Measurements from ENCODE around the gene PTPRD.

The PTPRD gene

GRCh38 chr9:8287970-8288369 lies 2324.8 kb downstream of the PTPRD start:
- Histone ChIP-seq H3K79me2 (ENCODE audit: insufficient read depth, low read depth) (no peaks in the 10 kb centered on the region), H3K4me1 (ENCODE audit: low read depth, poor library complexity, severe bottlenecking) (no peaks in the 10 kb centered on the region), H3K27ac (no peak overlapping the region), H2AFZ (ENCODE audit: low read depth) (no peak overlapping the region), H4K20me1 (ENCODE audit: insufficient read depth) (no peaks in the 10 kb centered on the region), H3K36me3 (ENCODE audit: insufficient read depth) (no peaks in the 10 kb centered on the region), H3K27me3 (ENCODE audit: insufficient read depth, low read depth) (no peaks in the 10 kb centered on the region), H3K4me3 (IDR thresholded peaks at IDR 0.05; ENCODE audit: insufficient read depth, low read depth, low read length) (no peak overlapping the region), H3K9ac (no peak overlapping the region), H3K4me2 (no peak overlapping the region)
- no peak for TF ChIP-seq CTCF (conservative IDR thresholded peaks at IDR 0.05; ENCODE audit: low read depth, low read length)

DNA sequence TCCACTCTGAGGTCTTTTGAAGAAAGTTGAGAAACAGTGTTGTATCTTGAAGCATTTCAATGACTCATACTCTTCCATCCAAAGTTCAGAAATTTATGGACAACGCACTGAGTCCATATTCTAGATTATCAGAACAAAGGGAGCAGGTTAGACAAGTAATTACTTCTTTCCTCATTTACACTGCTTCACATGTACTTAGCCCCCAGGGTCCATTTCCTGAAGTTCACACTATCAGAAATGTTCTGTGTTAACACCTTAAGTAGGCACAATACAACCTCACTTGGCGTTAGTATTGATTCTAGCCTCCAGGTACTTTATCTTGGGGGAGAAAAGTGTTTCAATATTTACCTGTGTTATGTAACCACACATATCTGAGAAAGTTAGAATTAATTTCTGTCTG lies 2325.3 kb downstream of the PTPRD start:
- H3K27me3 ChIP-seq (ENCODE audit: insufficient read depth, low read depth) = no peaks in the 10 kb centered on the region
- H3K9ac ChIP-seq = no peak overlapping the region
- H2AFZ ChIP-seq (ENCODE audit: low read depth) = no peak overlapping the region
- no peaks in the 10 kb centered on the region for H4K20me1 ChIP-seq (ENCODE audit: insufficient read depth)
- no peaks in the 10 kb centered on the region for H3K79me2 ChIP-seq (ENCODE audit: insufficient read depth, low read depth)
- no peak overlapping the region for H3K27ac ChIP-seq
- no peak for TF ChIP-seq CTCF (conservative IDR thresholded peaks at IDR 0.05; ENCODE audit: low read depth, low read length)
- no peak overlapping the region for H3K4me3 ChIP-seq (IDR thresholded peaks at IDR 0.05; ENCODE audit: insufficient read depth, low read depth, low read length)
- no peaks in the 10 kb centered on the region for H3K36me3 ChIP-seq (ENCODE audit: insufficient read depth)
- no peak overlapping the region for H3K4me2 ChIP-seq
- H3K4me1 ChIP-seq (ENCODE audit: low read depth, poor library complexity, severe bottlenecking) = no peaks in the 10 kb centered on the region

DNA sequence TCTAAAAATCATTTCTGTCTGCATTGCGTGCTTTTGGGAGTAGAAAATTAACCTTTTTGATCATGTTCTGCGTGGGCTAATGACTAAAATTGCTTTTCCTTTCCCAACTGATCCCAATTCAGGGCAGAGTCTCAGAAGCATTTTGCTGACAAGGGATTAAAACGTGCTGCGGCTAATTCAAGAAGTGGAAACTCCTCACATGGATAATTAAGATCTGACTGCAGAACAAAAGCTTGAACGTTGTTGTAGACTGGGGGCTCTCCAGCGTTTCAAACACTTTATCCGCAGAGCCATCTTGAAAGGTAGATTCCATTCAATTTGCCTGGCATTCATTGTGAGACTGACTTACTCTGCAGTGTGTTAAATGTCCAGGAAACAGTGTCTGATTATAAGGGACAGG lies 2327.9 kb downstream of the PTPRD start:
- Histone ChIP-seq H3K27ac (no peak overlapping the region), H4K20me1 (ENCODE audit: insufficient read depth) (no peaks in the 10 kb centered on the region), H3K27me3 (ENCODE audit: insufficient read depth, low read depth) (no peaks in the 10 kb centered on the region), H3K79me2 (ENCODE audit: insufficient read depth, low read depth) (no peaks in the 10 kb centered on the region), H2AFZ (ENCODE audit: low read depth) (no peak overlapping the region), H3K9ac (no peak overlapping the region), H3K36me3 (ENCODE audit: insufficient read depth) (no peaks in the 10 kb centered on the region), H3K4me1 (ENCODE audit: low read depth, poor library complexity, severe bottlenecking) (no peaks in the 10 kb centered on the region), H3K4me2 (no peak overlapping the region), H3K4me3 (IDR thresholded peaks at IDR 0.05; ENCODE audit: insufficient read depth, low read depth, low read length) (no peak overlapping the region)
- TF ChIP-seq CTCF (conservative IDR thresholded peaks at IDR 0.05; ENCODE audit: low read depth, low read length) = no peak

DNA sequence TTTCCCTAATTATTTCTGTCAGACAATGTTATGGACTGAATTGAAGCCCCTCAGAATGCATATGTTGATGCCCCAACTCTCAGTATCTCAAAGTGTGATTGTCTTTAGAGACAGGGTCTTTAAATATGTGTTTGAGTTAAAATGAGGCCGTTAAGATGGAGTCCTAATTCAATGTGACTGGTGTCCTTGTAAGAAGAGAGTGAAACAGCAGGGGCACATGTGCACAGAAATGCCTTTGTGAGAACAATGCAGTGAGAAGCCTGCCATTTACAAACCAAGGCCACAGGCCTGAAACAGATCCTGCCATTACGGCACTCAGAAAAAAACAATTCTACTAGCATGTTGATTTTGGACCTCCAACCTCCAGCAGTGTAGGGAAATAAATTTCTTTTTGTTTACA lies 2330.3 kb downstream of the PTPRD start:
- no peak overlapping the region for H3K4me3 ChIP-seq (IDR thresholded peaks at IDR 0.05; ENCODE audit: insufficient read depth, low read depth, low read length)
- no peaks in the 10 kb centered on the region for H3K4me1 ChIP-seq (ENCODE audit: low read depth, poor library complexity, severe bottlenecking)
- H3K27me3 ChIP-seq (ENCODE audit: insufficient read depth, low read depth) = no peaks in the 10 kb centered on the region
- H3K4me2 ChIP-seq = no peak overlapping the region
- H2AFZ ChIP-seq (ENCODE audit: low read depth) = no peak overlapping the region
- H3K79me2 ChIP-seq (ENCODE audit: insufficient read depth, low read depth) = no peaks in the 10 kb centered on the region
- no peak overlapping the region for H3K9ac ChIP-seq
- TF ChIP-seq CTCF (conservative IDR thresholded peaks at IDR 0.05; ENCODE audit: low read depth, low read length) = no peak
- H3K36me3 ChIP-seq (ENCODE audit: insufficient read depth) = no peaks in the 10 kb centered on the region
- H3K27ac ChIP-seq = no peak overlapping the region
- no peaks in the 10 kb centered on the region for H4K20me1 ChIP-seq (ENCODE audit: insufficient read depth)

- no peaks in the 10 kb centered on the region for H3K36me3 ChIP-seq (ENCODE audit: insufficient read depth)
- no peaks in the 10 kb centered on the region for H4K20me1 ChIP-seq (ENCODE audit: insufficient read depth)
- no peak overlapping the region for H3K9ac ChIP-seq
- no peak for TF ChIP-seq CTCF (conservative IDR thresholded peaks at IDR 0.05; ENCODE audit: low read depth, low read length)
- no peak overlapping the region for H3K4me3 ChIP-seq (IDR thresholded peaks at IDR 0.05; ENCODE audit: insufficient read depth, low read depth, low read length)
- H2AFZ ChIP-seq (ENCODE audit: low read depth) = no peak overlapping the region
- no peak overlapping the region for H3K27ac ChIP-seq
- H3K79me2 ChIP-seq (ENCODE audit: insufficient read depth, low read depth) = no peaks in the 10 kb centered on the region
- no peak overlapping the region for H3K4me2 ChIP-seq
- no peaks in the 10 kb centered on the region for H3K4me1 ChIP-seq (ENCODE audit: low read depth, poor library complexity, severe bottlenecking)
- no peaks in the 10 kb centered on the region for H3K27me3 ChIP-seq (ENCODE audit: insufficient read depth, low read depth)
Measured at GRCh38 chr9:8280811-8281210, 2332.0 kb downstream of the PTPRD start.

All from KMS-11 (cell line).